GM21367 (cell line): Measurements from ENCODE around the gene MAPK9.

Source experiments
- ATAC-seq: cut with Tn5 transposase; IDR thresholded peaks from one replicate; pipeline ENCODE4 v1.9.1; 2021; ENCODE audit not compliant: unreplicated experiment

MAPK9 gene

DNA sequence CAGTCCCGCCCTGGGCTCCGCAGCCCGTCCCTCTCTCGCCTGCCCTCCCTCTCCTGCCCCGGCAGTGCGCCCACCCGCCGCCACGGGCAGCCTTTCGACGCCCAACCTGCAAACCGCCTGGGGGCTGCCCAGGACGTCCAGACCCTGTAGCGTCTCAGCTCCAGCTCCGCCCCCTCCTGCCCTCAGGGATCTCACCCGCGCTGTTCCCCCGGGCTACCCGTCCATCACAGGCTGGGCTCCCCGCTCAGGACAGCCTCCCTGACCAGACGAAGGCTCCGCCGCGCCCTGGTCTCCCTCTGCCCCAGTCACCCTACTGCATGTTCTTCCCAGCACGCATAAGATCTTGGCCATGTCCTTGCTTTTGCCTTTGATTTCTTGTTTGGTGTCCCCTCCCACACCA lies 84.3 kb downstream of the MAPK9 start:
- ATAC-seq = no peak

- no peak for ATAC-seq
These were observed 84.9 kb downstream of the MAPK9 start for GRCh38 chr5:180206993-180207392.

DNA sequence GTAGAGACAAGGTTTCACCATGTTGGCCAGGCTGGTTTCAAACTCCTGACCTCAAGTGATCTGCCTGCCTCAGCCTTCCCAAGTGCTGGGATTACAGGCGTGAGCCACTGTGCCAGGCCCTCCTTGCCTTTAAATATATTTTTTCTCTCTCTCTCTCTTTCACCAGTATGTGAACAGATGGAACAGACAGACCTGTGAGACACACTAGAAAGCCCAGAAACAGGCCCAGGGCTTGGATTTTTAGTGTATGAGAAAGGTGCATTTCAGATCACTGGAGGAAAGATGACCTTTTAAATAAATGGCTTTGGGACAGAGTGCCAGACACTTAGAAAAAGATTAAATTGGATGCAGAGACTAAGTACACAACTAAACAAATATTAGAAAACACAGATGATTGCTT lies 86.0 kb downstream of the MAPK9 start:
- ATAC-seq = no peak

DNA sequence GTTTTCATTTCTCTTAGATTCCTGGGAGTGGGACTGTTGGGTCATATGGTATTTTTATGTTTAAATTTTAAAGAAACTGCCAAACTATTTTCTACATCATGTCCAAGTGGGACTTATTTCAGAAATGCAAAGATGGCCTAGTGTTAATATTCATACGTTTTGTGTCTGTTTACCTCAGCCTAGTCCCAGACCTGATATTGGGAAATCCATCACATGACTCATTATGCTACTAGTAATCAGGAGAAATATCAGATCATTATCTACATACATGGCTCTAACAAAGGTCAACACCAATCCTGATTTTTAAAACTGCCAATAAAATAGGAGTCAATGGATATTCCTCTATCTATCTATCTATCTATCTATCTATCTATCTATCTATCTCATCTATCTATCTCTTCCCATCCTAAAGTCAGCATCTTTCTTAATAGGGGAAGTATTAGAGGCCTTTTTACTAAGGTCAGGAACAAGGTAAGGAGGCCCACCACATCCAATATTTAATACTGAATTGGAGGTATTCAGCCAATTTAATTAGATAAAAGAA lies 87.5 kb downstream of the MAPK9 start:
- ATAC-seq = no peak

DNA sequence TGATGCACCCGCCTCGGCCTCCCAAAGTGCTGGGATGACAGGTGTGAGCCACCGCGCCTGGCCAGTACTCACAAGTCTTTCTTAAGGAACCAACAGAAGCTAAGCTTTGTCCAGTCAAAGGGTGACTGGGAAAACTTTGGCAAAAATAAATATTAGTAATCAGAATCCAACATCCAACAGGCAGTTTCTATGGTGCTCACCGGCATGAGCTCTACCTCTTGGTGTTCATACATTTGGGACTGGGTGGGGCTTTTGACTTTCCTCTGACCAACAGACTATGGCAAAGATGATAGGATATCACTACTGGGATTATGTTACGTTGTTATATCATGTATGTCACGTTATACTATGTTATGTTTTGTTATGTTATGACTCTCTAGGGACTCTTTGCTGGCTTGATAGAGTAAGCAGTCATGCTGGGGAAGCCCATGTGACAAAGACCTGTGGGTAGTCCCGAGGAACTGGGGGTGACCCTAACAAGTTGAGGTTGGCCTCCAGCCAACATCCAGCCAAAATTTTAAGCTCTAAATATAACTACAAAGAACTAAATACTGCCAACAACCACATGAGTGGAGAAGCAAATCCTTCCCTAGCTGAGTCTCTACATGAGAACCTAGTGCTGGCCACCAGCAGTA lies 88.8 kb downstream of the MAPK9 start:
- ATAC-seq = no peak

- ATAC-seq = no peak
These were observed 90.6 kb downstream of the MAPK9 start for GRCh38 chr5:180201051-180201987.

DNA sequence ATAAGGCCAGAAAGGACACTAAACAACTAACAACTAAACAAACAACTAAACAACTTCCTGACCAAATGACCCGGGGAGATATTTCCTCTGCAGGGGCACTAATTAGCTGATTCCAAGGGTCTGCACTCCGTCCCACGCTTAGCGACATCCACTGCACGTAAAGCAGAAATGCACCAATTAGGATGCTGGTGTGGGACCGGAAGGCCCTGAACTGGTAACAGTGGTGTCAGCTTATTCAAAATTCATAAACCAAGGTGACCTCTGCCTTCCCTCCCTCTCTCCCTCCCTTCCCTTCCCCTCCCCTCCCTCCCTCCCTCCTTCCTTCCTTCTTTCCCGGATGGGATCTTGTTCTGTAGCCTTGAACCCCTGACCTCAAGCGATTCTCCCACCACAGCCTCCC lies 92.5 kb downstream of the MAPK9 start:
- ATAC-seq = no peak

GRCh38 chr5:180198208-180198607 lies 93.7 kb downstream of the MAPK9 start:
- ATAC-seq = no peak

DNA sequence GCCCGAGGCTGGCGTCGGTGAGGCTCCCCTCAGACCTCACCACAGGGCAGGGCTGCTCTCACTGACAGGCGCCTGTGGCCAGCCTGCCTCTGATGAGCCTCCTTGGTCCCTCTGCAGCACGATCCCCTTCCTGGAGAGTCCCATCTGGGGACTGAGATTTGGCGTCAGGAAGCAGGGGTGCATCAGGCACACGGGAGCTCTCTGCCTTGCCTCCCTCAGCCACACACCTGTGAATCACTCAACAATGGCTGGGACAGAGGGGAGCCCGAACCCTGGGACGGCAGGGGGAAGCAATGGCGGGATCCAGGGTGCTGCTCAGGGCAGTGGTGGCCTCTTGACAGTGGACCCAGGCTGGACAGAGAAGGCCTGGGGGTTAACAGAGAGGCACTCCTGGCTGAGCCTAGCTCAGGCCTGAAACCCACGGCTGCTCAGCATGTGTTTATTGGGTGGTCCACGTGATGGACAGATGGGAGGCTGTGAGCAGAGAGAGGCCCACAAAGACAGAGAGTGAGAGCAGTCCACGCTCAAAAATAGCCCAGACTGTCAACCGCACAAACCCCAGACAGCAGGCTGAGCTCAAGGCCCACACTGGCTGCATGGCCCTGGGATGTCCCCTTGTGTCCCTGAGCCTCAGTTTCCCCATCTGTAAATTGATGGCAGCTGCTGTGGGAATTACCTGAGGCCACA lies 94.7 kb downstream of the MAPK9 start:
- ATAC-seq = no peak

- no peak for ATAC-seq
These were observed 97.2 kb downstream of the MAPK9 start for GRCh38 chr5:180194410-180195345.

DNA sequence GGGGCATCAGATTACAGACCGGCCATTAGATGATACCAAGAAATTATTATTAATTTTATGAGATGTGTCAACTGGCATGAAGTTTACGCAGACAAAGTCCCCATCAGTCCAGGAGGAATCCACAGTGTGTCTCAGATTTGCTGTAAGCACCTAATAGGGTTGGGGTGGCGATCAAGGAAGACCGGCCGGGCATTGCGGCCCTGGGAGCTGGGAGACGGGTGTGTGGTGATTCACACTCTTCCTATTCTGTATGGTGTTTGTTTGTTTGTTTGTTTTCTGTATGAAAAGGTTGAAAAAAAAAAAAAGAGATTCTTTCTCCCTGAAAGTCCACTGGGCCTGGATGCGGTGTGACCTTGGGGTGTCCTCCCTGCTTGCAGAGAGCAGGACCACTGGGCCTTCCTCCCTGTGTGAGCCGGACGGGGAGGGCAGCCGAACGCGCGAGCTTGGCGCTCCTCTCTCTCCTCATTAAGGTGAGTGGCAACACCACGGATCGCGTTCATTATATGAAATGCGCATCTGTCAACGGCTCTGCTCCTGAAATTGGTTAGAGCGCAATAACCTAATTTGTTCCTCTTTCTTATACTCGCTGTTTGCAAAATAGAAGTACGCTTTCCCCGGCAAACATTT lies 98.0 kb downstream of the MAPK9 start:
- ATAC-seq = no peak

GRCh38 chr5:180191716-180192115 lies 100.2 kb downstream of the MAPK9 start:
- ATAC-seq = no peak

DNA sequence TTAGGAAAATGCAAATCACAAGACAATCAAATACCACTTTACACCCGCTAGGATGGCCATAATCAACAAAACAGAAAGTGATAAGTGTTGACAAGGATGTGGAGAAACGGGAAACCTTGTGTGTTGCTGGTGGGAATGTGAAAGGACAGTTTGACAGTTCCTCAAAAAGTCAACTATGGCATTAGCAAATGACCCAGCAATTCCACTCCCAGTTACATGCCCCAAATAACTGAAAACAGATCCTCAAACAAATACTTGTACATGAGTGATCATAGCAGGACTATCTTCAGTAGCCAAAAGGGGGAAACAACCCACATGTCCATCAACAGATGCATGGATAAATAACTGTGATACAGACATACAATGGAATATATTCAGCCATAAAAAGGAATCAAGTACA lies 104.1 kb downstream of the MAPK9 start:
- no peak for ATAC-seq
